ENCODE results near the gene SINHCAF.

DNA sequence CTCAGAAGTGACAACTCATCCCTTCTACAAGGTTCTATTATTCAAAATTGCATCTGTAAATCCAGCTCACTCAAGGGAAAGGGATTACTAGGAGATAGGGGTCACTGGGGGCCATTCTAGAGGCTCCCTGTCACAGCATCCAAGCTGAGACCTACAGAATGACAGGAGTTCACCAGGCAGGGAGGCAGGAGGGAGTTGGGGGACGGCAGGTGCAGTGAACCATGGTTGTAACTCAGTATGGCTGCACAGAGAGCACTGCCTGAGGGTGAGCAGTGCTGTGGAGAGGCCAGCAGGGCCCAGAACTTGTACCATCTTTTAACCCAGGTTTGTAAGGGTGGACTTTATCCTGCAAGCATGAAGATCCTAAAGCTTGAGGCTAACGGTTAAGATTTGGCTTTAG lies 37.9 kb upstream of the SINHCAF start:
- TF ChIP-seq TARDBP (IDR thresholded peaks at IDR 0.05) = no peak
- TF ChIP-seq, protein P1, sequence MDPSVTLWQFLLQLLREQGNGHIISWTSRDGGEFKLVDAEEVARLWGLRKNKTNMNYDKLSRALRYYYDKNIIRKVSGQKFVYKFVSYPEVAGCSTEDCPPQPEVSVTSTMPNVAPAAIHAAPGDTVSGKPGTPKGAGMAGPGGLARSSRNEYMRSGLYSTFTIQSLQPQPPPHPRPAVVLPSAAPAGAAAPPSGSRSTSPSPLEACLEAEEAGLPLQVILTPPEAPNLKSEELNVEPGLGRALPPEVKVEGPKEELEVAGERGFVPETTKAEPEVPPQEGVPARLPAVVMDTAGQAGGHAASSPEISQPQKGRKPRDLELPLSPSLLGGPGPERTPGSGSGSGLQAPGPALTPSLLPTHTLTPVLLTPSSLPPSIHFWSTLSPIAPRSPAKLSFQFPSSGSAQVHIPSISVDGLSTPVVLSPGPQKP (CRISPR knock-in tag; IDR thresholded peaks at IDR 0.05) = no peak
- no peak for TF ChIP-seq PREB (CRISPR knock-in tag; IDR thresholded peaks at IDR 0.05)
- TF ChIP-seq RBM25 (IDR thresholded peaks at IDR 0.05; ENCODE audit: low read depth, low read length, severe bottlenecking) = no peak
- TF ChIP-seq NFATC3 (IDR thresholded peaks at IDR 0.05) = no peak

Measured in K562 (cell line).